ENCODE results near the gene RBM4B. TPM values are rescaled to one million over a fixed set of nuclear protein-coding genes. Genes with fewer than 3 reads are reported as not detected.

The RBM4B gene
- total RNA-seq, 1 donor from 2014 or later: 8.1 TPM

DNA sequence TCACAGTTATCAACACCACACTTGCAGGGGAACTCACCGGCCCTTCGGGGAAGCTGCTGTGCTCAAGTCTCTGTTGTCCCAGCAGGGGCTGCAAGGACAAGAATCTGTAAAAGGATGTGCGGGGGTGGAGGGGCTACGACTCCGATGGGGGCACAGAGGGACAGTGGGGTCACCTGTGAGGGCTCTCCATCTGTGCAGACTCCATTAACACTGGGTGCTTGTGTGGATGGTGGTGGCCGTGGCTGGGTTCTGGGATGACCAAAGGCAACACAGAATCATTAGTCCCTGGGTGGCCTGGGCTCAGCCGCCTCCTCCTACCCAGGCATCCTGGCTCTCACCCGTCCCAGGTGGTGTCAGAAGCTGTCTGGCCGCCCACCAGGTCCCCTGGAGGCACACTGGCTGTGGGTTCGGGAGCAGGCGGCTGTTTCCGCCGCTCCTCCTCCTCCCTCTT is 10.2 kb upstream of the RBM4B start:
- ATAC-seq: no peak
- DNase-seq (ENCODE audit: low spot score): no peak

GRCh38 chr11:66686801-66687750 is 9.4 kb upstream of the RBM4B start:
- ATAC-seq (no peak), DNase-seq (ENCODE audit: low spot score) (no peak)

DNA sequence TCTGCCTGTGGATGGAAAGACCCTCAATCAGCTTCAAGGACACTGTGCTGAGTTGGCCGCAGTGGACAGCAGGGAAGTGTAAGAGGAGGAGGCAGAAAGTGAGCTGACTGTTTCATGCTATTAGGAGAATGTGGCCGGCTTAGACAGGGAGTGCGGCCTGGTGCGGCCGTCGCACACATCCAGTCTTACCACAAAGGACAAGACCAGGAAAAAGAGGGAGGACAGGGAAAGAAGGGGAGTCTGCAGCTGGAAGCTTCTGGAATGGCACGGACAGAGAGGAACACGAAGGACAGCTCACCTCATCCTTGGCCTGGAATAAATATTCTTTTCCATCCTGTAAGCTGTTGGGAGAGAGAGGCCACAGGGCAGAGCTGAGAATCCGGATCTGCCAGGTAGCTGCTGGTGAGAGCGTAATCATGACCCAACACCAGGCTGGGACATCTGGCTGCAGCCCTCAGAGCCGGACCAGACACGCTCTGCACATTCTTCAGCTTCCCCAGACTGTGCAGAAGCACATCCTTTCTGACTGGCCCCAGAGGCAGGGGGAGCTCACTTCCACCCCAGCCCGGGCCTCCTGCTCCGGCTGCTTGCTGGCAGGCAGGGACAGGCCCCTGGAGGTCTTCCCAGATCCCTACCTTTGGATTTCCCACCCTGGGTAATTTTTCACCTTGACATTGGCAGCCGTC is 8.6 kb upstream of the RBM4B start:
- ATAC-seq: no peak
- DNase-seq (ENCODE audit: low spot score): no peak

- no peak for ATAC-seq
- no peak for DNase-seq (ENCODE audit: low spot score)
These were observed 7.8 kb upstream of the RBM4B start for GRCh38 chr11:66685276-66686099.

- ATAC-seq (no peak), DNase-seq (ENCODE audit: low spot score) (no peak)
These were observed 6.9 kb upstream of the RBM4B start for GRCh38 chr11:66684635-66685034.

- no peak for ATAC-seq
- no peak for DNase-seq (ENCODE audit: low spot score)
These were observed 6.2 kb upstream of the RBM4B start for GRCh38 chr11:66683877-66684276.

GRCh38 chr11:66680966-66681645 is 3.4 kb upstream of the RBM4B start:
- no peak for ATAC-seq
- DNase-seq (ENCODE audit: low spot score): no peak

GRCh38 chr11:66676931-66677598 is 622 bp downstream of the RBM4B start:
- ATAC-seq: no peak
- no peak for DNase-seq (ENCODE audit: low spot score)

DNA sequence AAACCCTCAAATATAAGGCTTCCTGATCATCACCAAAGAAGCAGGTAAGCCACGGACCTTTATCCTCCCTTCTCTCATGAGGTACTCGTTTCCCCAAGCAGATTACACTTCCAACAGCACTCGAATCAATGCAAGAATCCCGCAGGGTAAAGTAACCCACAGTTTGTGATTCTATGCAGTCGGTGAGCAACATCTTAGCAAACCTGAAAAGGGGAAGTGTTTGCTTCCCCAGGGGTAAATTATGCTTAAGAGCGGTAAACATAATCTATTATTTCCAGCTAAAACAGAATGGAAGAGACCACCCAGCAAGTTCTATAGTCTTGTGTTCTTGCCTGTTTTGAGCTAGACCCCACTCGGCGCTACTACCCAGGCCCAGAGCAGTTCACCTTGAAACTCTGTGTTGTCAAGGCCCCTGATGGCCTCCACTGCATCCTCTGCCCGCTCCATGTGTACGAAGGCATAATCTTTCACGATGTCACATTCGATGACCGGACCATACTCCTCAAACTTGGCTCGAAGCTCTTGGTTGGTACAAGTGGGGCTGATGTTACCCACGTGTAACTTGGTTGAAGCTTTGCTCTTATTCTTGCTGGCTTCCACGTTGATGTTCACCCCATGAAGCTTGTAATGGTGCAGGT is 1.3 kb downstream of the RBM4B start:
- no peak for ATAC-seq

GRCh38 chr11:66674964-66675602 is 2.6 kb downstream of the RBM4B start:
- DNase-seq (ENCODE audit: low spot score): no peak
- ATAC-seq: no peak

More for the DNA sequence above, 1.3 kb downstream of the RBM4B start:
- no peak for DNase-seq (ENCODE audit: low spot score)

DNA sequence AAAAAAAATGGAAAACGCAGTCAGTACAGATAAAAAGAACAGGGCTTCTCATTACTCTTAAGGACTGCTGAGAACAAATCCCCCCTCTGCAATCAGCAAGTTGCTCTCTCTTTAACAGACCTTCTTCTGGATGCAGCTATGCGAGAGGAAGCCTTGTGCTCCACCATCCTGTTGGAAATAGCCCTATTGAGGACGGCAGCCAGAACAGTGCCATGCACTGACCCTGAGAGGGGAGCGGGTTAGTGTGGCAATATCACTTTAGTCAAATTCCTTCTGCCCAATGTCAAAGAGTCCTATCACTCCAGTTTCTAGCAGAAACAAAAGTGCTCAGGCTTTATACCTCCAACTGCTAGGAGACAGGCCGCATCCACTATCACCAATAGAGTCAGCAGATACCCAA is 6.9 kb downstream of the RBM4B start:
- ATAC-seq (peak; percentile 73), DNase-seq (ENCODE audit: low spot score) (no peak)

DNA sequence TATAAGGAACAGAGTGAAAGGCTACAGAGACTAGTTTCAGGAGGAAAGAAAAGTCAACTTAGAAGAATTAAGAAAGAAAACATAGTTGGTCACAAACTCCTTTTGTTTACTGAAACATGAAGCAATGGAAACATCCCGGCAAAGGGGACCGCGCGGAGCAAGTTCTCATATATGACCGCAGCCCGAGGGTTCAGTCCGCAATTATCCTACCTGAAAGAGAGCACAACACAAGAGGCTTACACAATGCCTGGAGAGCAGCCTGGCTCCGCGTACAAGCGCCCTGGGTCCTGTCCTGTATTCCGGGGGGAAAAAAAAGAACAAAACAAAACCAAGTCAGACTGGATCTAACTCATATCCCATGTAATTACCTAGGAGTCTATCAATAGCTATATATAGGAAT is 12.3 kb downstream of the RBM4B start:
- ATAC-seq: peak; percentile 63

GRCh38 chr11:66663741-66664296 is 13.9 kb downstream of the RBM4B start:
- no peak for ATAC-seq
- no peak for DNase-seq (ENCODE audit: low spot score)

More for the DNA sequence above, 12.3 kb downstream of the RBM4B start:
- no peak for DNase-seq (ENCODE audit: low spot score)

DNA sequence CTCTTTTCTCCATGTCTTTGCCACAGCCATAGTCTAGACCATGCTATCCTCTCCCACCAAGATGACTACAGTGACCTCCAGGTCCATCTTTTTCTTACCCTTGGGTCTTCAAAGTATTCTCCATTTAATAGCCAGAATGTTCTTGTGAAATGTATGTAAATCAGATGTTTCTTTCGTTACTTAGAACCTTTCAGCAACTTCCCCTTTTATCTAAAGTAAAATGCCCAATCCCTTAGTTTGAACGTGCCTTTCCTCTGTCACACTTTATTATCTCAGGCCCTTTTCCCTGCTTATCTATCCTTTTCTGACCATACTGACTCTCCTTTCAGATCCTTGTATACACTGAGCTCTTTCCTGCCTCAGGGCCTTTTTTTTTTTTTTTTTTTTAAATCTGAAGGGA is 17.9 kb downstream of the RBM4B start:
- ATAC-seq: no peak
- no peak for DNase-seq (ENCODE audit: low spot score)

DNA sequence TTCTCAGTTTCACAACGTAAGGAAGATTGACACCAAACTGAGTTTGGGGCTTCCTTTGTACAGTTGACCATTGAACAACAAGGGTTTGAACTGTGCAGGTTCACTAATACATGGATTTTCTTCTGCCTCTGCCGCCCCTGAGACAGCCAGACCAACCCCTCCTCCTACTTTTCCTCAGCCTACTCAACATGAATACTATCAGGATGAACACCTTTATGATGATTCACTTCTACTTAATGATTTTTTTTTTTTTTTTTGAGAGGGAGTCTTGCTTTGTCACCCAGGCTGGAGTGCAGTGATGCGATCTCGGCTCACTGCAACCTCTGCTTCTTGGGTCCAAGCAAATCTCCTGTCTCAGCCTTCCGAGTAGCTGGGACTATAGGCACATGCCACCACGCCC is 24.6 kb downstream of the RBM4B start:
- no peak for DNase-seq (ENCODE audit: low spot score)

GRCh38 chr11:66652651-66653050 is 25.0 kb downstream of the RBM4B start:
- DNase-seq (ENCODE audit: low spot score) (no peak), ATAC-seq (peak; percentile 15)

More for the DNA sequence above, 24.6 kb downstream of the RBM4B start:
- no peak for ATAC-seq

DNA sequence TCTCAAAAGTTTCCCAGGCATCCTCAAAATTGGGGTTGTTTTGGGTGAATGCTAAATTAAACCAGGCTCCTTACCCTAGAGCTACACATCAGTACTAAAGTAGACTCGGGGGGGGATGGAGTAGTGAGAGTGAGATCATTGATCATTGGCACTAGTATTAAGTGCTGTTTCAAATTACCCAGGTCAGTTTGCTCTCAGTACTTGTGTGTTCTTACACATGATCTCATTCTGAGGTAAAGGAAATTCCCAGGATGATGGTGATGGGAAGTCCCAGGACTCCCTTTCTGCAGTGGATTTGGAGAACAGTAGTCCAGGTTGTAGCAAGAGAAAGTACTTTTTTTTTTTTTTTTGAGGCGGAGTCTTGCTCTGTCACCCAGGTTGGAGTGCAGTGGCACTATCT is 26.7 kb downstream of the RBM4B start:
- peak; percentile 17 for ATAC-seq
- no peak for DNase-seq (ENCODE audit: low spot score)

- ATAC-seq: no peak
- DNase-seq (ENCODE audit: low spot score): no peak
These were observed 27.8 kb downstream of the RBM4B start for GRCh38 chr11:66649903-66650302.

DNA sequence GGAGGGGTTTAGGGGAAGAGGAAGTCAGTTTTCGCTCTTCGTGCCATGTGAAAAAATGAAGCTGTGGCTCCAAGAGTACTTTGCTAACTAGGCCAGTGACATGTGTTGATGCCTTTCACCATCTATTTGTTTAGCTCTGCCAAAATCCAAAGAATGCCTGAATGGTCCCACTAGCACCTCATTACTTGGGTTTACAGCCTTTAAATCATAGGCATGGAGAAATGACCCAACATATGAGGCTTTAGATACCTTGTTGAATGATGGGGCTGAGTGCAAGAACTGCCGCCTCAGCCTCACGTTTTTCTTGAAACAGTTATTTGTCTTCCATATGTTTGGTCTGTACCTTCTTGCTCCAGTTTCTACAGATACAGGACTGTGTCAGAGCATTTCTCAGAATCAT is 30.9 kb downstream of the RBM4B start:
- ATAC-seq: peak; percentile 20
- DNase-seq (ENCODE audit: low spot score): no peak
